Measurements from ENCODE around the gene CNFN. TPM values are rescaled to one million over a fixed set of nuclear protein-coding genes. Genes with fewer than 3 reads are reported as not detected.

The CNFN gene
- total RNA-seq, 1 experiment from 2014 or later = 7.1 TPM

DNA sequence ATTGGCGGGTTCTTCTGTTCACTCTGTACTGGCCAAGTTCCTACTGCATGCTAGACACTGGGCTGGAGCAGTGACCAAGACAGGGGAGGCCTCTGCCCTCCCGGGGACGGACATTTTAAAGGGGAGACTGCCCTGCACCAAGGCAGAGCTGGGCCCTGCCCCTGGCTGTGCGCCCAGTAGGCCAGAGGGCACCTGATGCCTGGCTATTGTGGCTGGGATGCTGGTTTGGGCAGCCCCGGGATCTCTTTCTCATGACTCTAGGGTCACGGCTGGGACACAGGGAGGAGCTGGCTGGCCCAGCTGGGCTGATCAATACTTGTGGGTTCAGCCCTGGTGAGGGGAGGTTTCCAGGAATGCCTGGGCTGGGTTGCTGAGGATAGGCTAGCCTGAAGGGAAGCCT lies 19.4 kb upstream of the CNFN start:
- H3K4ac ChIP-seq (ENCODE audit: low read depth, low read length) = no peak overlapping the region
- no peaks in the 10 kb centered on the region for H3K9me3 Mint-ChIP-seq
- no peaks in the 10 kb centered on the region for H3K79me1 ChIP-seq (ENCODE audit: insufficient read depth, low read depth, low read length, poor library complexity, severe bottlenecking)
- no peak overlapping the region for H3K27ac Mint-ChIP-seq
- H4K8ac ChIP-seq (replicated peaks; ENCODE audit: insufficient read length, low read depth, low read length) = no peak overlapping the region
- peaks cover 80% of the 10 kb centered on the region for H3K27me3 Mint-ChIP-seq (ENCODE audit: low read depth)
- H3K56ac ChIP-seq (ENCODE audit: insufficient read length, low read depth, low read length) = no peak overlapping the region
- H3K4me2 ChIP-seq (ENCODE audit: insufficient read depth, insufficient read length, low read length) = no peak overlapping the region
- no peaks in the 10 kb centered on the region for H3K79me2 ChIP-seq (ENCODE audit: insufficient read depth, low read length)
- H4K91ac ChIP-seq (ENCODE audit: insufficient read length, low read depth, low read length) = no peak overlapping the region
- WGBS (ENCODE audit: extremely low coverage, insufficient read length, low lambda C conversion rate) = no CpG with 5 or more reads among the region's 6 CpGs
- H3K23ac ChIP-seq (ENCODE audit: insufficient read length, low read depth, low read length) = no peak overlapping the region
- no peak overlapping the region for H2BK15ac ChIP-seq (ENCODE audit: low read depth, low read length)
- no peak overlapping the region for H3K9ac ChIP-seq (ENCODE audit: extremely low read depth, insufficient read length, low read length)
- H3K27me3 ChIP-seq (ENCODE audit: insufficient read depth, low read length) = no peaks in the 10 kb centered on the region; the same call in 1 of the 2 replicates
- no peak overlapping the region for H3K14ac ChIP-seq (ENCODE audit: insufficient read depth, low read length)
- H3K4me1 Mint-ChIP-seq = peaks cover 11 to 16% of the 10 kb centered on the region in 2 experiments; a peak in 3 of 4 replicates
- peaks cover 9 to 38% (median 20%) of the 10 kb centered on the region in 3 experiments; a peak in 6 of 7 replicates for H3K36me3 Mint-ChIP-seq (ENCODE audit: insufficient read depth in 1 of 3, low read depth in 3 of 3)
- no peak overlapping the region for H2BK20ac ChIP-seq (ENCODE audit: low read depth, low read length, poor library complexity, severe bottlenecking)
- H3K4me3 Mint-ChIP-seq = no peak overlapping the region
- H3K18ac ChIP-seq (ENCODE audit: insufficient read length, low read depth, low read length) = no peak overlapping the region
- H3K4me1 ChIP-seq (ENCODE audit: insufficient read depth, low read length) = no peaks in the 10 kb centered on the region
- no peak for TF ChIP-seq CTCF (conservative IDR thresholded peaks at IDR 0.05)
- no peaks in the 10 kb centered on the region for H3K9me3 ChIP-seq (ENCODE audit: control insufficient read depth, low read depth, low read length)
- no peaks in the 10 kb centered on the region for H4K20me1 ChIP-seq (ENCODE audit: control insufficient read depth, insufficient read depth, insufficient read length)
- H3K23me2 ChIP-seq (ENCODE audit: insufficient read length, low read depth, low read length, poor library complexity, severe bottlenecking) = no peaks in the 10 kb centered on the region
- no peak overlapping the region for H4K5ac ChIP-seq (ENCODE audit: insufficient read length, low read depth, low read length)
- no peak overlapping the region for H2BK120ac ChIP-seq (ENCODE audit: low read depth, low read length, poor library complexity, severe bottlenecking)
- DNase-seq = no peak
- no peak overlapping the region for H2AFZ ChIP-seq (ENCODE audit: low read length)
- H2AK5ac ChIP-seq (ENCODE audit: insufficient read length, low read length) = no peak overlapping the region
- H3T11ph ChIP-seq (ENCODE audit: low read length) = no peak overlapping the region
- H2BK5ac ChIP-seq (ENCODE audit: insufficient read length, low read length) = no peak overlapping the region
- H3K27ac ChIP-seq (ENCODE audit: insufficient read length, low read depth, low read length) = no peak overlapping the region
- no peak overlapping the region for H2BK12ac ChIP-seq (ENCODE audit: insufficient read length, low read depth, low read length)

Measured in H9 (cell line).